Right lobe of liver (tissue), 4 donors: ENCODE results near the gene WDR93.

Experiments
- CTCF ChIP-seq, 4 donors: fragments of 200-600 bp in 3 of 4; fragments of 450-650 bp in 1 of 4; IDR thresholded peaks; one replicate each; pipeline versions ENCODE4 v1.5.1 to v1.8.0; 2016 to 2022; ENCODE audit warnings: antibody characterized with exemption in 4 of 4, mild to moderate bottlenecking in 2 of 4
- POLR2A ChIP-seq: fragments of 450-650 bp; IDR thresholded peaks from one replicate; pipeline ENCODE4 v1.6.1; 2017; ENCODE audit warnings: antibody characterized with exemption, mild to moderate bottlenecking
- donor health status: DM: no; HTN: no; CAD: no.
- donor health status: DM: no; HTN: no; CAD: no.
- donor health status: DM: no; HTN: yes; CAD: no.

GRCh38 chr15:89693696-89694095 is 3.1 kb downstream of the WDR93 start:
- no peak for TF ChIP-seq CTCF (IDR thresholded peaks at IDR 0.05)
- TF ChIP-seq POLR2A, result no peak
